ENCODE data around the gene HORMAD2.
"Not testable (repeated sequence)": the region's sequence is repeated elsewhere in the genome, so short reads cannot be mapped to it uniquely, and the experiment has no call there.

HORMAD2 gene

GRCh38 chr22:30080805-30081204 lies 541 bp downstream of the HORMAD2 start:
- no peak overlapping the region for H3K4me3 ChIP-seq (ENCODE audit: low read depth, low read length)
- no peak for TF ChIP-seq CTCF (conservative IDR thresholded peaks at IDR 0.05; ENCODE audit: low read depth, low read length)
- no peak for DNase-seq (ENCODE audit: low read depth)

- TF ChIP-seq CTCF (conservative IDR thresholded peaks at IDR 0.05; ENCODE audit: low read depth, low read length): no peak
- DNase-seq (ENCODE audit: low read depth): no peak
- no peak overlapping the region for H3K4me3 ChIP-seq (ENCODE audit: low read depth, low read length)
Observed at GRCh38 chr22:30086496-30086895, 6.2 kb downstream of the HORMAD2 start.

- DNase-seq (ENCODE audit: low read depth): peak; percentile 43
- not testable (repeated sequence) for H3K4me3 ChIP-seq (ENCODE audit: low read depth, low read length)
Observed at GRCh38 chr22:30087037-30087436, 6.8 kb downstream of the HORMAD2 start.

GRCh38 chr22:30087611-30088010 lies 7.3 kb downstream of the HORMAD2 start:
- DNase-seq (ENCODE audit: low read depth): no peak
- no peak for TF ChIP-seq CTCF (conservative IDR thresholded peaks at IDR 0.05; ENCODE audit: low read depth, low read length)
- H3K4me3 ChIP-seq (ENCODE audit: low read depth, low read length): no peak overlapping the region

GRCh38 chr22:30088468-30088867 lies 8.2 kb downstream of the HORMAD2 start:
- no peak for TF ChIP-seq CTCF (conservative IDR thresholded peaks at IDR 0.05; ENCODE audit: low read depth, low read length)
- no peak for DNase-seq (ENCODE audit: low read depth)
- no peak overlapping the region for H3K4me3 ChIP-seq (ENCODE audit: low read depth, low read length)

- DNase-seq (ENCODE audit: low read depth): peak; percentile 12
- no peak overlapping the region for H3K4me3 ChIP-seq (ENCODE audit: low read depth, low read length)
- no peak for TF ChIP-seq CTCF (conservative IDR thresholded peaks at IDR 0.05; ENCODE audit: low read depth, low read length)
Observed at GRCh38 chr22:30089655-30089974, 9.4 kb downstream of the HORMAD2 start.

GRCh38 chr22:30092686-30093085 lies 12.4 kb downstream of the HORMAD2 start:
- TF ChIP-seq CTCF (conservative IDR thresholded peaks at IDR 0.05; ENCODE audit: low read depth, low read length): no peak
- DNase-seq (ENCODE audit: low read depth): no peak
- no peak overlapping the region for H3K4me3 ChIP-seq (ENCODE audit: low read depth, low read length)

GRCh38 chr22:30094804-30095203 lies 14.5 kb downstream of the HORMAD2 start:
- H3K4me3 ChIP-seq (ENCODE audit: low read depth, low read length): no peak overlapping the region
- TF ChIP-seq CTCF (conservative IDR thresholded peaks at IDR 0.05; ENCODE audit: low read depth, low read length): no peak
- DNase-seq (ENCODE audit: low read depth): no peak
